Mesothelial cell of epicardium (in vitro differentiated cells): ENCODE data around the gene GPAT3. TPM values are rescaled to one million over a fixed set of nuclear protein-coding genes. Genes with fewer than 3 reads are reported as not detected.

ENCODE experiments used
- DNase-seq, 2 experiments: peaks; one replicate each; pipeline ENCODE4 v3.0.0; 2021; ENCODE audit warnings: low spot score in 2 of 2; ENCODE audit not compliant: unreplicated experiment in 2 of 2
- H3K27ac Mint-ChIP-seq: 2 replicates; pipeline ENCODE4 v1.8.0; 2021; ENCODE audit warnings: mixed read lengths
- H3K27me3 Mint-ChIP-seq: 2 replicates; pipeline ENCODE4 v1.8.0; 2021; ENCODE audit warnings: low read depth, mixed read lengths
- H3K36me3 Mint-ChIP-seq: 2 replicates; pipeline ENCODE4 v1.8.0; 2021; ENCODE audit warnings: mixed read lengths
- H3K4me1 Mint-ChIP-seq: 2 replicates; pipeline ENCODE4 v1.8.0; 2021; ENCODE audit warnings: mixed read lengths
- H3K4me3 Mint-ChIP-seq: 2 replicates; pipeline ENCODE4 v1.8.0; 2021; ENCODE audit warnings: mild to moderate bottlenecking, moderate library complexity, mixed read lengths
- H3K9me3 Mint-ChIP-seq: 2 replicates; pipeline ENCODE4 v1.8.0; 2021; ENCODE audit warnings: mixed read lengths
- total RNA-seq: library from RNA; stranded (reverse); gene quantifications from 3 replicates; pipeline ENCODE4 v1.2.1, GENCODE V29; 2021
- TF ChIP-seq, protein P1 (sequence below): fragments of 200-600 bp; sonication (generic); IDR thresholded peaks from one replicate; pipeline ENCODE4 v1.5.0; 2021; ENCODE audit warnings: antibody characterized with exemption; ENCODE audit not compliant: unreplicated experiment

The GPAT3 gene
- total RNA-seq, 1 donor from 2014 or later = 0.18 TPM

DNA sequence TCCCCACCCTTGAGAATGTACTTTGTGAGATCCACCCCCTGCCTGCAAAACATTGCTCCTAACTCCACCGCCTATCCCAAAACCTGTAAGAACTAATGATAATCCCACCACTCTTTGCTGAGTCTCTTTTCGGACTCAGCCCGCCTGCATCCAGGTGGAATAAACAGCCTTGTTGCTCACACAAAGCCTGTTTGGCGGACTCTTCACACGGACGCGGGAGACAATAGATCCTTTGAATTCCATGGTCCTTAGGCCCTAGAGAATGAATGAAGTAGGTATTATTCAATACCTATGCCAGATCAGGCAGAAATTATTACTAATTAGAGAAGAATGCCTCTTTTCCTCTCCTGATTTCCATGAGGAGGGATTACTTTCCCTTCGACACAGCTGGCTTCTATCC lies 101.0 kb downstream of the GPAT3 start:
- Mint-ChIP-seq H3K4me3 (no peak overlapping the region), H3K36me3 (no peaks in the 10 kb centered on the region), H3K27me3 (peaks cover 14% of the 10 kb centered on the region), H3K4me1 (no peaks in the 10 kb centered on the region), H3K9me3 (no peaks in the 10 kb centered on the region), H3K27ac (no peak overlapping the region)
- DNase-seq = no peak
- TF ChIP-seq, protein P1, sequence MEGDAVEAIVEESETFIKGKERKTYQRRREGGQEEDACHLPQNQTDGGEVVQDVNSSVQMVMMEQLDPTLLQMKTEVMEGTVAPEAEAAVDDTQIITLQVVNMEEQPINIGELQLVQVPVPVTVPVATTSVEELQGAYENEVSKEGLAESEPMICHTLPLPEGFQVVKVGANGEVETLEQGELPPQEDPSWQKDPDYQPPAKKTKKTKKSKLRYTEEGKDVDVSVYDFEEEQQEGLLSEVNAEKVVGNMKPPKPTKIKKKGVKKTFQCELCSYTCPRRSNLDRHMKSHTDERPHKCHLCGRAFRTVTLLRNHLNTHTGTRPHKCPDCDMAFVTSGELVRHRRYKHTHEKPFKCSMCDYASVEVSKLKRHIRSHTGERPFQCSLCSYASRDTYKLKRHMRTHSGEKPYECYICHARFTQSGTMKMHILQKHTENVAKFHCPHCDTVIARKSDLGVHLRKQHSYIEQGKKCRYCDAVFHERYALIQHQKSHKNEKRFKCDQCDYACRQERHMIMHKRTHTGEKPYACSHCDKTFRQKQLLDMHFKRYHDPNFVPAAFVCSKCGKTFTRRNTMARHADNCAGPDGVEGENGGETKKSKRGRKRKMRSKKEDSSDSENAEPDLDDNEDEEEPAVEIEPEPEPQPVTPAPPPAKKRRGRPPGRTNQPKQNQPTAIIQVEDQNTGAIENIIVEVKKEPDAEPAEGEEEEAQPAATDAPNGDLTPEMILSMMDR = no peak

DNA sequence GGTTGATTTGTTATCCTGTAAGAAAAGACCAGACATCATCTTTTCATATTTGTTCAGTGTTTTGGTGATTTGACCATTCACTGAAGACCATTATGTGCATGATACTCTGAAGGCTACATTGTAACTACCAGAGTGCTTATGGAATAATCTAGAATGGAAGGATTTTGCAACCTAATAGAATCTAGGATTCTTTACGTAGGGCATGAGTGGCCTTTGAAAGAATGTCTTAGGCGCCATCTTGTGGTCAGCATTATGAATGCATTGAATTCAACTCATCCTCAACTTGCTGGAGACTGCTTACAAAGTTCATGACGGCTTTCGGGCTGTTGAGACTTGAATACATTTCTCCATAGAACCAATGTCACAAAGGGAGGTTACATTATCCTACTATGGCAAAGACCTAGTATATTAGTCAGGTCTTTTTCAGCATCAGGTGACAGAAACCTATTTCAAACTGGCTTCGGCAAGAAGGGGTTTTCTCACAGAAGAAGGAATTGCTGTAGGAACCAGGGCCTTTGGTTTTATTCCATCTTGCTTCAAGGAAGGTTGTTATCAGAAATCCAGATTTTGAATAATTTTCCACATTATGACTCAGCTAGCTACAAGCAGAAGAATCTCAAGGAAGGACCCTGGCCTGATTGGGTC lies 104.1 kb downstream of the GPAT3 start:
- no peak overlapping the region for H3K27ac Mint-ChIP-seq
- H3K27me3 Mint-ChIP-seq = peaks cover 21% of the 10 kb centered on the region
- H3K4me3 Mint-ChIP-seq = no peak overlapping the region
- H3K9me3 Mint-ChIP-seq = no peaks in the 10 kb centered on the region
- peaks cover 2% of the 10 kb centered on the region for H3K4me1 Mint-ChIP-seq
- peak in 1 of 2 experiments; percentile 49 for DNase-seq
- TF ChIP-seq, protein P1 = peak; percentile 81
- no peaks in the 10 kb centered on the region for H3K36me3 Mint-ChIP-seq

DNA sequence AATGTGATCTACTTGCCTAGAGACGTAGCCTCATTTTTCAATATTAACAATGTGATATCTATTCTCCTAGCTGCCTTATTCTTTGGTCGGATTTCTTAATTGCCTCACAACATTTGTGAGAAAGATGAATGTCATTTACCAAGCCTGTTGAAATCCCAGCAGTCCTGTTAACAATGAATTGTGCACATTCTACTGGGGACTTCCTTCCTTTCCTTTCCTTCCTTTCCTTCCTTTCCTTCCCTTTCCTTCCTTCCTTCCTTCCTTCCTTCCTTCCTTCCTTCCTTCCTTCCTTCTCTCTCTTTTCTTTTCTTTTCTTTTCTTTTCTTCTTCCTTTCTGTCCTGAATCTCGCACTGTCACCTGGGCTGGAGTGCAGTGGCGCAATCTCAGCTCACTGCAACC lies 107.1 kb downstream of the GPAT3 start:
- Mint-ChIP-seq H3K36me3 (no peaks in the 10 kb centered on the region), H3K27me3 (peaks cover 21% of the 10 kb centered on the region), H3K4me1 (peaks cover 8% of the 10 kb centered on the region), H3K4me3 (no peak overlapping the region), H3K27ac (no peak overlapping the region), H3K9me3 (no peaks in the 10 kb centered on the region)
- DNase-seq = no peak
- TF ChIP-seq, protein P1 = no peak

DNA sequence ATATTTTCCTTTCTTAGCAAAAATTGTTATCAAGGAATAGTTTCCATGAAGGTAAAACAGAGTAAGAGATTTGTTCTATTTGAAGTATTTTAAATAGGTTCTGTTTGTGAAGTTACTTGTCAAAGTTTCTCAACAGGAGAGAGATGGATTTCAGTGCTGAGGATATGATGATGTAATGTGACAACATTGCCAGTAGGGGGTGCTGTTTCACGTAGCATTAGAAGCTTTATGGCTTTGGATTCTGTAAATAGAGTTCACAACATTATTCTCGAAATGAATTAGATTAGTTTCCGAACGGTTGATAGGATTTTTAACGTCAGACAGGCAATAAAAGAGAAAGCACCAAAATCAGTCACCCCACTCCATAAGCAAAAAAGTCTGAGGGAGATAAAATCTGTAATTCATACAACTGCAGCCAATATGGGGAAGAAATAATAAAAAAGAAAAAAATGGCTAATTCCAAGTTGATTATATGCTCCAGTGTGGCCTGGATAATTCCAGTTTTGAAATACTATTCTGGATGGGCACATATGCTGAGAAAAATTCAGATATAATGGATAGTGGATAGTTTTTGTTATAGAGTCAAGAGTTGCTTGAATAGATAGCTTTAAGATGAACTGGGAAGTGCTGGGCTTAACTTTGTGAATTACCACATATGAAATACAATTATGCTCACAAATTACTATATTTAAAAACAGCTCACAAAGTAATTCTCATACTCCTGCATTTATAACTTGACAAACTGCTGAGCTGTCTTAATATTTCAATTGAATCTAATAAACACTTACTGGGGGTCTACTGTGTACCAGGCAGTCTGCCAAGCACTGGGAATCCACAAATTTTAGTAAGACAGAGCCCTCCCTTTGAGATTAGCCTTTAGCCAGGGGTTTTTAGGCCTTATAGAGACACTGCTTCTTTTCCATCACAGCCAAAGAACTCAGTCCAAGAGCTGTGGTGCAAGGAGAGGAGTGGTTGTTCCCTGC lies 109.1 kb downstream of the GPAT3 start:
- Mint-ChIP-seq H3K27ac (no peak overlapping the region), H3K27me3 (peaks cover 20% of the 10 kb centered on the region), H3K9me3 (no peaks in the 10 kb centered on the region), H3K4me3 (no peak overlapping the region), H3K36me3 (no peaks in the 10 kb centered on the region), H3K4me1 (peaks cover 8% of the 10 kb centered on the region)
- no peak for DNase-seq
- TF ChIP-seq, protein P1 = peak; percentile 99

DNA sequence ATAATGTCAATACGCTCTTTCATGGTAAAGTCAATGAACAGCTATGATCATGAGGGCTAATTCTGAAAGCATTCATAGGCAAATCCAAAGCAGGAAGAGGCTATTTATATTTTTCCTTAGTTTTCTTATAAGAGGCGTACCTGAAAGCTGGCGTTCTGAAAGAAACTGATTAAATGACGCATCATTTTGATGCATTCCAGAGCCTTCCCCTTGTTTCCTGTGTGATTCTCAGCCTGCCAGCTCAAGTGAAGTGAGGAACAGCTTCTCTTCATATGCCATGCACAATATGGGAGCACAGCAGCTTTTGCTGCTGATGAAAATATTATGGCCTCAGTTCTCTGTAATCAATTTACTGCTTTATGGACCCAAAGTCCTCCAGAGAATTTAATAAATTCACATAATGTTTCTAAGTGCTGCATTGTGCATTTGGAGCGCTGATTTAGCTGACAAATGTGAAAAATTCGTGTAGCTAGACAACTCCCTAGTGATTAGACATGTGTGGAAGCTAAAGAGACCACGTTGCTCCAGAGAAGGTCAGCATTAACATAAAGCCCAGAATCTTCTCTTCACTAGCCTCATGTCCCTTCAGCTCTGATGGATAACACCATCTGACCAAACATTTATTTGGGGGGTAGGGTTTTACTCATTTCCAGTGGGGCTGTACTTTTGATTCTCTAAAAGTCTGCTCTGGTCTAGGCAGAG lies 110.8 kb downstream of the GPAT3 start:
- DNase-seq = no peak
- H3K4me3 Mint-ChIP-seq = no peak overlapping the region
- H3K36me3 Mint-ChIP-seq = no peaks in the 10 kb centered on the region
- H3K9me3 Mint-ChIP-seq = no peaks in the 10 kb centered on the region
- TF ChIP-seq, protein P1 = no peak
- H3K27ac Mint-ChIP-seq = no peak overlapping the region
- peaks cover 7% of the 10 kb centered on the region for H3K27me3 Mint-ChIP-seq
- H3K4me1 Mint-ChIP-seq = peaks cover 8% of the 10 kb centered on the region
